B cell (primary cell): Measurements from ENCODE around the gene LRRC8E. TPM values are rescaled to one million over a fixed set of nuclear protein-coding genes. Genes with fewer than 3 reads are reported as not detected.
A peak's percentile ranks its signal among the peaks of the same experiment; 100 is the strongest.

Experiments used
- ATAC-seq: fragments of 200-7000 bp; cut with Tn5 transposase; one replicate; pipeline ENCODE4 v1.10.0; 2021; ENCODE audit warnings: low read depth, mild to moderate bottlenecking, moderate number of reproducible peaks, moderate library complexity
- CTCF ChIA-PET: fragments of 350-600 bp; sonication (Branson Sonifier 250); formaldehyde crosslinking; loops from one replicate; lab custom pipeline; 2021; ENCODE audit warnings: antibody characterized with exemption, inconsistent platforms; lab: Charles Lee
- POLR2A ChIA-PET: fragments of 350-600 bp; sonication (Branson Sonifier 250); formaldehyde crosslinking; loops from one replicate; lab custom pipeline; 2021; ENCODE audit warnings: antibody characterized with exemption; lab: Charles Lee
- DNase-seq: peaks from one replicate; pipeline ENCODE4 v3.0.0; 2013
- H2AFZ ChIP-seq: 2 replicates; pipeline ENCODE4 v1.6.1; 2012; ENCODE audit warnings: mild to moderate bottlenecking, low read depth, low read length; ENCODE audit not compliant: insufficient read depth, poor library complexity, severe bottlenecking
- H3K27ac ChIP-seq, 2 donors: 1 replicate in 1 of 2; 2 replicates in 1 of 2; pipeline ENCODE4 v1.5.1; 2012 to 2013; ENCODE audit warnings: low read length in 2 of 2, mild to moderate bottlenecking in 2 of 2, moderate library complexity in 1 of 2
- H3K27me3 ChIP-seq, 4 experiments: fragments of 200-600 bp in 1 of 4; sonication (generic) in 1 of 4; replicated peaks in 1 of 4; 1 replicate in 2 of 4; 2 replicates in 2 of 4; pipeline versions ENCODE4 v1.6.1 to v1.7.0; 2013 to 2016; ENCODE audit warnings: low read length in 3 of 4, mild to moderate bottlenecking in 2 of 4, mixed read lengths in 1 of 4, moderate library complexity in 1 of 4; ENCODE audit not compliant: insufficient read depth in 4 of 4, control insufficient read depth in 3 of 4; ENCODE audit errors: control extremely low read depth in 1 of 4
- H3K36me3 ChIP-seq, 2 experiments: replicated peaks in 1 of 2; 1 replicate in 1 of 2; 2 replicates in 1 of 2; pipeline versions ENCODE4 v1.6.1 to v1.7.1; 2013; ENCODE audit warnings: low read length in 1 of 2; ENCODE audit not compliant: insufficient read depth in 2 of 2, control insufficient read depth in 1 of 2; ENCODE audit errors: control extremely low read depth in 1 of 2, extremely low read depth in 1 of 2
- H3K4me1 ChIP-seq, 2 donors: fragments of 200-600 bp in 1 of 2; sonication (generic) in 1 of 2; 1 replicate in 1 of 2; 2 replicates in 1 of 2; pipeline versions ENCODE4 v1.5.1 to v1.6.1; 2013 to 2017; ENCODE audit warnings: low read length in 2 of 2; ENCODE audit not compliant: control insufficient read depth in 2 of 2, insufficient read depth in 2 of 2
- H3K4me2 ChIP-seq: replicated peaks from 2 replicates; pipeline ENCODE3; 2012; ENCODE audit warnings: mild to moderate bottlenecking, low read depth, low read length; ENCODE audit not compliant: poor library complexity, severe bottlenecking
- H3K4me3 ChIP-seq, 5 experiments: fragments of 200-600 bp in 1 of 5; sonication (generic) in 1 of 5; 1 replicate in 3 of 5; 2 replicates in 2 of 5; pipeline versions ENCODE4 v1.5.1 to v1.7.0; 2011 to 2016; ENCODE audit warnings: low read length in 4 of 5, mild to moderate bottlenecking in 4 of 5, low read depth in 2 of 5, control low read depth in 1 of 5, moderate library complexity in 1 of 5; ENCODE audit not compliant: insufficient read depth in 1 of 5; ENCODE audit errors: control extremely low read depth in 1 of 5, extremely low read depth in 1 of 5
- H3K79me2 ChIP-seq: fragments of 200-600 bp; sonication (generic); one replicate; pipeline ENCODE4 v1.6.0; 2016; ENCODE audit warnings: low read length; ENCODE audit not compliant: control insufficient read depth, insufficient read depth
- H3K9ac ChIP-seq: fragments of 200-600 bp; sonication (generic); 2 replicates; pipeline ENCODE4 v1.6.1; 2017; ENCODE audit warnings: mild to moderate bottlenecking, low read length, moderate library complexity
- H3K9me3 ChIP-seq, 3 donors: one replicate each; pipeline versions ENCODE4 v1.6.1 to v1.7.1; 2013; ENCODE audit warnings: low read length in 2 of 3; ENCODE audit not compliant: control insufficient read depth in 2 of 3, insufficient read depth in 1 of 3; ENCODE audit errors: control extremely low read depth in 1 of 3
- H4K20me1 ChIP-seq: 2 replicates; pipeline ENCODE4 v1.6.0; 2012; ENCODE audit warnings: mild to moderate bottlenecking, low read length; ENCODE audit not compliant: insufficient read depth, control insufficient read depth, poor library complexity, severe bottlenecking
- H3K27ac Mint-ChIP-seq: one replicate; pipeline ENCODE4 v1.8.0; 2021; ENCODE audit warnings: mixed read lengths
- H3K27me3 Mint-ChIP-seq: one replicate; pipeline ENCODE4 v1.8.0; 2021; ENCODE audit warnings: mixed read lengths
- H3K4me1 Mint-ChIP-seq: one replicate; pipeline ENCODE4 v1.8.0; 2021; ENCODE audit warnings: mixed read lengths
- H3K4me3 Mint-ChIP-seq: one replicate; pipeline ENCODE4 v1.8.0; 2021; ENCODE audit warnings: mixed read lengths
- H3K9me3 Mint-ChIP-seq: one replicate; pipeline ENCODE4 v1.8.0; 2022; ENCODE audit warnings: mixed read lengths; ENCODE audit not compliant: insufficient read depth
- CTCF ChIP-seq: fragments of 200-600 bp; IDR thresholded peaks from one replicate; pipeline ENCODE4 v1.8.0; 2022; ENCODE audit warnings: antibody characterized with exemption, mild to moderate bottlenecking
- EZH2 ChIP-seq: IDR thresholded peaks from 2 replicates; pipeline ENCODE4 v1.6.1; 2012; ENCODE audit warnings: borderline replicate concordance, low read depth, mild to moderate bottlenecking, moderate library complexity, low read length; ENCODE audit not compliant: insufficient read depth, poor library complexity, severe bottlenecking
- WGBS: methylation state at CpG from one replicate; pipeline ENCODE4 v1.1.5; 2013; ENCODE audit warnings: missing lambda C conversion rate; ENCODE audit not compliant: insufficient coverage; 5-methylcytosine and 5-hydroxymethylcytosine counted together
- intact Hi-C: fragments of 100-400 bp; cut with micrococcal nuclease; formaldehyde crosslinking; loops from one replicate; pipeline ENCODE4 v1.10.0; 2022
- polyA plus RNA-seq: library from polyadenylated mRNA; depleted of rRNA; stranded (reverse); fragments of >200 nt; gene quantifications from 2 replicates; pipeline ENCODE4 v1.2.3, GENCODE V29; 2012
- total RNA-seq, 2 donors: library from RNA; stranded (reverse); fragments of 120-200 nt in 1 of 2; gene quantifications; 1 replicate in 1 of 2; 2 replicates in 1 of 2; pipeline versions ENCODE4 v1.2.3 to v1.2.4, GENCODE V29; 2013 to 2022

Gene LRRC8E
- total and polyA plus RNA-seq, 2 donors (not counting 1 experiment from before 2014, with no cell fraction given): not detected

- Histone ChIP-seq H3K9ac (no peak overlapping the region), H3K4me1 (no peaks in the 10 kb centered on the region), H4K20me1 (peaks cover 22% of the 10 kb centered on the region), H3K4me3 (no peak overlapping the region), H3K36me3 (peaks cover 2 to 63% of the 10 kb centered on the region in 2 experiments), H3K79me2 (peaks cover 7% of the 10 kb centered on the region), H3K9me3 (no peaks in the 10 kb centered on the region), H3K27me3 (no peaks in the 10 kb centered on the region), H3K4me2 (no peak overlapping the region), H3K27ac (no peak overlapping the region), H2AFZ (no peak overlapping the region)
- DNase-seq: peak; percentile 26
- Mint-ChIP-seq H3K27ac (no peak overlapping the region), H3K27me3 (no peaks in the 10 kb centered on the region), H3K9me3 (no peaks in the 10 kb centered on the region), H3K4me3 (no peak overlapping the region), H3K4me1 (no peaks in the 10 kb centered on the region)
- ChIA-PET POLR2A (no interaction called here), CTCF (no interaction called here)
- WGBS: 89% methylated on average over 12 of the region's 14 CpGs
- no peak for ATAC-seq
- TF ChIP-seq EZH2 (no peak), CTCF (peak; percentile 24)
- intact Hi-C loops: no loop called here
These were observed 45.1 kb downstream of the LRRC8E start for GRCh38 chr19:7933411-7933810.

GRCh38 chr19:7933828-7934725, 45.8 kb downstream of the LRRC8E start:
- CTCF ChIA-PET: interaction anchor here (1.8 kb wide), 1 partner anchor 10 kb away, joined by 9 read pairs; the partner anchor contains the start of gene TIMM44
- 95% methylated on average over 54 of the region's 55 CpGs for WGBS

More at GRCh38 chr19:7933828-7934725, 45.8 kb downstream of the LRRC8E start:
- ATAC-seq (no peak), DNase-seq (no peak)
- H3K27me3 ChIP-seq: no peaks in the 10 kb centered on the region
- no peak overlapping the region for H3K9ac ChIP-seq
- no peak overlapping the region for H3K27ac ChIP-seq
- intact Hi-C loops: no loop called here
- POLR2A ChIA-PET: no interaction called here
- peaks cover 2% of the 10 kb centered on the region for H3K4me1 Mint-ChIP-seq
- no peaks in the 10 kb centered on the region for H3K9me3 Mint-ChIP-seq
- peaks cover 2 to 69% of the 10 kb centered on the region in 2 experiments for H3K36me3 ChIP-seq
- H3K4me3 ChIP-seq: no peak overlapping the region
- H3K9me3 ChIP-seq: no peaks in the 10 kb centered on the region
- no peak for TF ChIP-seq EZH2
- no peak for TF ChIP-seq CTCF
- peaks cover 22% of the 10 kb centered on the region for H4K20me1 ChIP-seq
- no peak overlapping the region for H3K4me2 ChIP-seq
- H3K4me3 Mint-ChIP-seq: no peak overlapping the region
- H3K27ac Mint-ChIP-seq: no peak overlapping the region
- no peaks in the 10 kb centered on the region for H3K27me3 Mint-ChIP-seq
- no peaks in the 10 kb centered on the region for H3K4me1 ChIP-seq
- no peak overlapping the region for H2AFZ ChIP-seq
- peaks cover 7% of the 10 kb centered on the region for H3K79me2 ChIP-seq
